ENCODE data around the gene PGM1. TPM values are rescaled to one million over a fixed set of nuclear protein-coding genes. Genes with fewer than 3 reads are reported as not detected.

Gene PGM1
- total RNA-seq, 1 donor from 2014 or later: 49.8 TPM

GRCh38 chr1:63675420-63675931, 82.3 kb downstream of the PGM1 start:
- TF ChIP-seq CTCF (IDR thresholded peaks at IDR 0.05): no peak
- no peak for DNase-seq

GRCh38 chr1:63677497-63677896, 84.3 kb downstream of the PGM1 start:
- intact Hi-C loops (cut with DNase I): no loop called here
- Histone ChIP-seq H3K4me3 (no peak overlapping the region), H3K27ac (no peak overlapping the region), H3K4me1 (peaks cover 10% of the 10 kb centered on the region), H3K36me3 (no peaks in the 10 kb centered on the region), H3K9me3 (no peaks in the 10 kb centered on the region), H3K27me3 (ENCODE audit: low read depth) (no peaks in the 10 kb centered on the region)
- ATAC-seq (no peak), DNase-seq (no peak)
- TF ChIP-seq CTCF (IDR thresholded peaks at IDR 0.05): no peak

More at GRCh38 chr1:63675420-63675931, 82.3 kb downstream of the PGM1 start:
- Histone ChIP-seq H3K9me3 (no peaks in the 10 kb centered on the region), H3K4me3 (no peak overlapping the region), H3K27me3 (ENCODE audit: low read depth) (no peaks in the 10 kb centered on the region), H3K4me1 (peaks cover 10% of the 10 kb centered on the region), H3K27ac (no peak overlapping the region), H3K36me3 (no peaks in the 10 kb centered on the region)
- intact Hi-C loops (cut with DNase I): no loop called here
- ATAC-seq: peak in 1 of 2 donors; percentile 20

GRCh38 chr1:63678200-63678599, 85.0 kb downstream of the PGM1 start:
- no peaks in the 10 kb centered on the region for H3K9me3 ChIP-seq
- peaks cover 10% of the 10 kb centered on the region for H3K4me1 ChIP-seq
- no peak overlapping the region for H3K4me3 ChIP-seq
- H3K27me3 ChIP-seq (ENCODE audit: low read depth): no peaks in the 10 kb centered on the region
- no peaks in the 10 kb centered on the region for H3K36me3 ChIP-seq
- intact Hi-C loops (cut with DNase I): no loop called here
- ATAC-seq (no peak), DNase-seq (no peak)
- TF ChIP-seq CTCF (IDR thresholded peaks at IDR 0.05): no peak
- H3K27ac ChIP-seq: no peak overlapping the region

- Histone ChIP-seq H3K27me3 (ENCODE audit: low read depth) (no peaks in the 10 kb centered on the region), H3K27ac (no peak overlapping the region), H3K4me1 (peaks cover 10% of the 10 kb centered on the region), H3K9me3 (no peaks in the 10 kb centered on the region), H3K4me3 (no peak overlapping the region), H3K36me3 (no peaks in the 10 kb centered on the region)
- TF ChIP-seq CTCF (IDR thresholded peaks at IDR 0.05): no peak
- intact Hi-C loops (cut with DNase I): no loop called here
- no peak for ATAC-seq
- no peak for DNase-seq
Observed at GRCh38 chr1:63679076-63679475, 85.9 kb downstream of the PGM1 start.

GRCh38 chr1:63679589-63679988, 86.4 kb downstream of the PGM1 start:
- H3K27me3 ChIP-seq (ENCODE audit: low read depth): no peaks in the 10 kb centered on the region
- DNase-seq: no peak
- intact Hi-C loops (cut with DNase I): no loop called here
- no peak for ATAC-seq
- no peak overlapping the region for H3K4me3 ChIP-seq
- no peak for TF ChIP-seq CTCF (IDR thresholded peaks at IDR 0.05)
- H3K4me1 ChIP-seq: peaks cover 6% of the 10 kb centered on the region
- no peak overlapping the region for H3K27ac ChIP-seq
- no peaks in the 10 kb centered on the region for H3K9me3 ChIP-seq
- H3K36me3 ChIP-seq: no peaks in the 10 kb centered on the region

GRCh38 chr1:63682936-63683335, 89.7 kb downstream of the PGM1 start:
- Histone ChIP-seq H3K27ac (no peak overlapping the region), H3K4me3 (no peak overlapping the region), H3K36me3 (no peaks in the 10 kb centered on the region), H3K4me1 (no peaks in the 10 kb centered on the region), H3K9me3 (no peaks in the 10 kb centered on the region), H3K27me3 (ENCODE audit: low read depth) (no peaks in the 10 kb centered on the region)
- TF ChIP-seq CTCF (IDR thresholded peaks at IDR 0.05): no peak
- DNase-seq (no peak), ATAC-seq (no peak)
- intact Hi-C loops (cut with DNase I): no loop called here
